NCI-H2196 treated with DMSO at 0.1 percent for 48 hours (cell line): ENCODE results near the gene MUC7.
"Not testable (repeated sequence)": the region's sequence is repeated elsewhere in the genome, so short reads cannot be mapped to it uniquely, and the experiment has no call there.

ENCODE experiments used
- DNase-seq: peaks from one replicate; lab custom pipeline; 2025; ENCODE audit not compliant: unreplicated experiment; lab: John Stamatoyannopoulos, UW

Gene MUC7

DNA sequence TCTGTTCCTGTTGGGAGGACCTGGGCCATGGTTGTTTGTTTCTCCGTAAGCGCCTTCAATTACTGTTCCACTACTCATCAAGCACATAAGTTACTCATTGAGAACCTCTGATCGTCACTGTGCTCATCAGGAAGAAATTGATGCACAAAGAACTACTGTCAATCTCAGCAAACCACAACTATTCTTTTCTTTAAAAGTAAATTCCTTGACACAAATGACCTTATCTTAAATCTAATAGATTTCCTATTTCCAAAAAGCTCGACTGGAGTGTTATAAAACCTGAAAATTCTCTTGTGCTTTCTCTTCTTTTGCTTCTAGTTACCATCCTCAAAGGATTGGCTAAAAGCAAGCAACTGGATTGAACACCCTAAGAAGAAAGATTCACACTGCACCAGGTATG is at the start of gene MUC7:
Gene MUC7, plus strand, starts transcription at position 301 of the 400 bp plus-strand sequence. CDS start 1,825 bp downstream, outside the sequence.
- no peak for DNase-seq

DNA sequence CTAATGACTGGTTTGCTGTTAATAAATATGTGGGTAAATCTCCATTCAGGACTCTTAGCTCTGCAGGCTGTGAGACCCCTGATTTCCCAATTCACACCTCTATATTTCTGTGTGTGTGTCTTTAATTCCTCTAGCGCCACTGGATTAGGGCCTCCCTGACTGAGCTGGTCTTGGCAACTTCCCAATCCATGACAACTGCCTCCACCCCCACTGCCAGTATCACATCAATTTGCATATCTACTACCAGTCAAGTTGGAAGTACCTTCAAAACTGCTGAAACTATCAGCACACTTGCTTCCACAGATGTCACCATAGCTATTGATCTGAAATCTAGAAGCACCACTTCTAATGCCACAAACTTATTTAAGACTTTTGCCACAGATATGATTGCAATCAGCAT is 46.7 kb upstream of the MUC7 start:
- no peak for DNase-seq

DNA sequence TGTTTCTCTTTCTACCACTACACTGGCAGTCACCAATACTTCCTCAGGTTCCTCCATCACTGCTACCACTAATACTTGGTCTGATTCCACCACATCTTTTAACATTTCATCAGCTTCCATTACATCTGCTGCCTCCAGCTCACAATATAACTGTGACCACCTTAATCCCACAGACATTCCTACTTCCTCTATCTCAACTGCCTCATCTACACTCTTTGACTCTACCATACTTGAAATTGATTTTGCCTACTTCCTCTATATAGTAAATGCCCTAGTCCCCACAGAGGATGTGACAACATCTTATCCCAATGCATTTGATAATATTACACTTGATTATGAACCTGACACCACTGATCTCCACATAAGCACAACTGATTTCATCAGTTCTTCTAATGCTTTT is 45.2 kb upstream of the MUC7 start:
- DNase-seq: no peak

DNA sequence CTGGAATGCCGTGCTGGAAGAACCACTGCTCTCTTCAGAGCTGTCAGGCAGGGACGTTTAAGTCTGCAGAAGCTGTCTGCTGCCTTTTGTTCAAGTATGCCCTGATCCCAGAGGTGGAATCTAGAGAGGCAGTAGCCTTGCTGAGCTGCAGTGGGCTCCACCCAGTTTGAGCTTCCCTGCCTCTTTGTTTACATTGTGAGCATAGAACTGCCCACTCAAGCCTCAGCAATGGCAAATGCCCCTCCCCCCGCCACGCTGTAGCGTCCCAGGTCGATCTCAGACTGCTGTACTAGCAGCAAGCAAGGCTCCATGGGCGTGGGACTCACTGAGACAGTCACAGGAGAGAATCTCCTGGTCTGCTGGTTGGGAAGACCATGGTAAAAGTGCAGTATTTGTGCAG is 34.8 kb upstream of the MUC7 start:
- DNase-seq: no peak

DNA sequence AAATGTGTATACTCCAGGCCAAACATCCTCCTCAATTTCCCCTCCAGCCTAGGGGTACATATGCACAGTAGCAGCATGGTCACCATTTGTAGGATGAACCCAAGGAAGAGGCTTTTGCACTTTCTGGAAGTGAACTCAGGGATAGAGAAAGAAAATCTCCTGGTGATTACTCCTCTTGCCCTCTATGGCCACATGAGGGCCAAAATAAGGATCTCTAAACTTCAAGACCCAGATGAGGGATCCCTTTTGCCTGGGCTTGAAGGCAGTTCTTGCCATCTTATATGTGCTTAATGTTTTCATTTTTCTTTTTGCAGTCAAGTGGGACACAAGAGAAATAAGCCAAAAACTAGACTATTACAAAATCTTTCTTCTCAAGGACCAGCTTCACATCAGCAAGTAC is 29.5 kb upstream of the MUC7 start:
- DNase-seq: no peak

DNA sequence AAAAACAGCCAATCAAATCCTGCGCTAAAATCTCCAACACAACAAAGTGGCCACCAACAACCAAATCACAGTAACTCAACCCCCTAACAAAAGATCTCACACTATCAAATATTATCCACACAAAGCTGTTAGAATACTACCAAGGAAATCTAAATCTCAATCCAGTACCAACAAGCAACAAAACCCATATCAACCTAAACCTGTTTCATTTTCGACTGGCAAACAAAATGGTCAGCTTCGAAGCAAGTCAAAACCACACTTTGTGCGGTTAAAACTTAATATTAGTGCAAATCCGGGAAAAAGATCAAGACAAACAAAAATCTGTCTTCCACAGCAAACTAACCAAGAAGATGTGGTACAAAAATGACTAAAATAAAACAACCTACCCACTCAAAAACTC is 28.7 kb upstream of the MUC7 start:
- no peak for DNase-seq

DNA sequence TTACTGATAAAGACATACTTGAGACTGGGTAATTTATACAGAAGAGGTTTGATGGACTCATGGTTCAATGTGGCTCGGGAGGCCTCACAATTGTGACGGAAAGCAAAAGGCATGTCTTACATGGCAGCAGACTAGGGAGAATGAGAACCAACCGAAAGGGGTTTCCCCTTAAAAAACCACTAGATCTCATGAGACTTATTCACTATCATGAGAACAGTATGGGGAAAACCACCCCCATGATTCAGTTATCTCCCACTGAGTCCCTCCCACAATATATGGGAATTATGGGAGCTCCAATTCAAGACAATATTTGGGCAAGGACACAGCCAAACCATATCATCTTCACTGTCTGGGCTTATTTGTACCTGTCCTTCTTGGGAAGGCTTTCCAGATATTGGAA is 22.8 kb upstream of the MUC7 start:
- no peak for DNase-seq

DNA sequence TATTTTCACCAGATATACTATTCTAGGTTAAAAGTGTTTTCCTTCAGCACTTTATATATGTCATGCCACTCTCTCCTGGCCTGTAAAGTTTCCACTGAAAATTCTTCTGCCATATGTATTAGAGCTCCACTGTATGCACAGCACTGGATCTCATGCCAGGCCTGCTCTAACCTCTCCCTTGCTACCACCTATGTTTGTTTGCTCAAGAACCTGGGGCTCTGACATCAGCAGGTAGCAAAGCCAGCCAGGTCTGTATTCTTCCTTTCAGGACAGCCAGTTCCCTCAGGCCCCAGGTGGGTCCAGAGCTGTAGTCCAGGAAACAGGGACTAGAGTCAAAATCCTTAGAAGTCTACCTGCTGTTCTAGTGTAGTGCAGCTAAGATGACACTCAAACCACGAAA is 19.1 kb upstream of the MUC7 start:
- DNase-seq: no peak

DNA sequence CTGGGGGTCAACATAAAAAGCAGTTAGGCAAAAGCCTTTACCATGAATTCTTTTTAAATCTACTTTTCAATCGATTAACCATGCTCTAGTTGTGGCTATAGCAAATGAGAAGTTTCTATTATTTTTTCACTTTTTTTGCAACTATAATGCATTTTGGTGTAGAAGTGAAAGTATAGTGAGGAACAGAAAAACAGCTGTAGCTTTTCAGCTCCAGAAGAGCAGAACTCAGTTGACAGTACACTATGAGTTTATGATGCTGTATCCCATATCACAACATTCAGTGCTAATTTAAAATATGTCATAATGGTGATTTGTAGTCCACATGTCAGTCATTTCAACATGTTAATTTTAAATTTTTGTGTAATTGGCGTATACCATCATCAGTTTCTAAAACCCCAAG is 8.7 kb upstream of the MUC7 start:
- DNase-seq: no peak

DNA sequence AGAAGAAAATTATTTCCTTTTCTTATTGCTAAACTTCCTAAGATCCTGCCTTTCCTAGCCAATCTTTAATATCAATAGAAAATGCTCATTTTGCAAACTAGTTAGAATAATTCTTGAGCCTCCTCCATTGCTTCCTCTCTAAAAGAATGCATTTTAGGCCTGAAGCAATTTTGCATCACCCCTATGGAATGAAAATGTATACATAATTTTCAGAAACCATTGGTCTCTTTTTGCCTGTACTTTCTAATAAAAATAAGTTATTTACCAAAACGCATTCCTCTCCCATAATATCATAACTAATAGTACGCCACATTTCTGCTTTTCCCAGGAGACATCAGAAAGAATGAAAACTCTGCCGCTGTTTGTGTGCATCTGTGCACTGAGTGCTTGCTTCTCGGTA is 1.7 kb downstream of the MUC7 start:
- DNase-seq: no peak

DNA sequence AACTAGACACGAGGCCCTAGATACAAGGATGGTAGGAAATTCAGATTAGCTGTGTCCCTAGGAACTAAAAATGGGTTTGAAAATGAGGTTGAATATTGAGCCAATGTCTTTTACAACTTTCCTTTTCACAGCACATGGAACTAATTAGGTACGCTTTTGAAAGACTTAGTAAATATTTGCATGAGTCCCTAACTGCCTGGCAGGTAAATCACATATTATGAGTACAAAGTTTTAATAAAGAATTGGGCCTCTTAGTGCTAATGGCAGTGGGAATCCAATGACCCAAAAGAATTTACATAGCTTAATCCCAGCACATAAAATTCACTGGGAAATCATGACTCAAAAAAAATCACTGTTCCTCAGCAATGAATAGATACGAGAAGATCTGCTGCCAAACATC is 16.8 kb downstream of the MUC7 start:
- no peak for DNase-seq

DNA sequence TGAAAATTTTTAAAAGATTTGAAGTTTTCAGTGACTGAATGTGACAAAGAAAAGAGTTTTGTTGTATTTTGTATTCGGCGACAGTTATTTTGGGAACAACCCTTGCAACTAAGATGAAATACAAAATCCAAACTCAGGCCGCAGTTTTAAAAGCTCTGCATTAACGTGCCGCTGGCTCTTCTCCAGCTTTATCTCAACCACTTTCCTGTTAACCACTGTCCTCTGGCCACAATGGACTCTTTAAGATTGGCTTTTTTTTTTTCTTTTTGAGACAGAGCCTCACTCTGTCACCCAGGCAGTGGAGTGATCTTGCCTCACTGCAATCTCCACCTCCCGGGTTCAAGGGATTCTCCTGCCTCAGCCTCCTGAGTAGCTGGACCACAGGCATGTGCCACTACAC is 24.2 kb downstream of the MUC7 start:
- DNase-seq: no peak

DNA sequence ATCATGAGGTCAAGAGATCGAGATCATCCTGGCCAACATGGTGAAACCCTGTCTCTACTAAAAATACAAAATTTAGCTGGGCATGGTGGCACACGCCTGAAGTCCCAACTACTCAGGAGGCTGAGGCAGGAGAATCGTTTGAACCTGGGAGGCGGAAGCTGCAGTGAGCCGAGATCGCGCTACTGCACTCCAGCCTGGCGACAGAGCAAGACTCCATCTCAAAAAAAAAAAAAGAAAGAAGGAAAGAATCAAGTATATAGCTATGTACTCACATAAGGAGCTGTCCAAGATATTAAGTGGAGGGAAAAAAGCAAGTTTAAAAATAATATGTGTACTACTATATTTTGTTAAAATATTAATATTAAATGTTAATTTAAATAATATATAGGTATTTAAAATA is 29.8 kb downstream of the MUC7 start:
- DNase-seq: not testable (repeated sequence)

DNA sequence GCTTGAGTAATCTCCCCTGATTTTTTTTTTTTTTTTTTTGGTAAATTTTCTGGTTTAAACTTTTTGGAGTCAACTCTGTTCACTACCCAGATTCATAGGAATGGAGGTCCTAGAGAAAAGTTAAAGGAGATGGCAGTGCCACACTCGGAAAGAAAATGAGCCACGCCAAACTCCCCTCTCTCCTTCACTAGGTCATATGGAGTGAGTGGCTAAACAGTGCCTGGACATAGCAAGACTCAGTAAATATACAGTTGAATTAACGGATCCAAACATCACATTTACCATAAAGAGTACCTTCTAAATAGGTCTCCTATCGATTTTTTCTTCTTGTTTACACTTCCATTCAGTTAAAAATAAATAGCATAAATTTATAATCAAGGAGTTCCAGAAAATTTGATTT is 32.7 kb downstream of the MUC7 start:
- DNase-seq: no peak

DNA sequence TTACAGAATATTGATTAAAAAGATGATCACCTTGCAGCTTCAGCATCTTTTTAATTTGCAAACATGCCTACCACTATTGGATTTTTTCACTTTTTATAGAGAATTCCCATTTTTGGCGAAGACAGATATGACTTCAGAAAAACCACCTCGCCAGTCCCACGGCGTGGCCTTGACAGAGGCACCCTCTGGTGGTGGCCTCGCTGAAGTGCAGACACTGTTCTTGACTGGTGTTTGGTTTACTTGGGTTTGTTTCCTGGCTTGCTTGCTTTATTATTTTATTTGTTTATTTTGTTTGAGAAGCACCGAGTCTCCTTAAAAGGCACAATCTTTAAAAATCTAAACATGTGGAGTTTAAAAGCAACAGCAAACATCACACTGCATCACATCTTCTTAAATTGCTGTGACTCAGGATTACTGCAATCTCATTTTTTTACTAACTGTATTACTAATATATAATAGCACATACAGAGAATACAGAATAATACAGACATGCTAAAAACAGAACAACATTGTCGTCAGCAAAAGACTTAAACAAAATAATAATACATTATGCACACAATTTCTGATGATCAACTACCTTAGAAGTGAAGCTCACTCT is 33.3 kb downstream of the MUC7 start:
- no peak for DNase-seq

DNA sequence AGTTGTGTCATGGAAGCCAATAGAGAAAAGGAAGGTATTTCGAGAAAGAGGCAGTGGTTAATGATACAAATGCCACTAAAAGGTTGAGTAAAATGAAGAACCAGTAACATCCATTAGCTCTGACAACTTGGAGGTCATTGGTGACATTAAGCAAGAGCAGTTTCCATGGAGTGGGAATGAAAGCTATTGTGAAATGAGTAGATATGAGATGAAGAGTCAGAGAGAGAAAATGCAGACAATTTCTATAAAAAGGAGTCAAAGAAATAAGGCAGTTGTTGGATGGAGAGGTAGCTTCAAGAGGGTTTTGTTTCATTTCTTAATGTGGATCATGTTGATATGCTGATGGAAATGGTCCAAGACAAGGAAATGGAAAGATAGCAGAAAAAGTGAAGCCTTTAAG is 36.8 kb downstream of the MUC7 start:
- DNase-seq: no peak

DNA sequence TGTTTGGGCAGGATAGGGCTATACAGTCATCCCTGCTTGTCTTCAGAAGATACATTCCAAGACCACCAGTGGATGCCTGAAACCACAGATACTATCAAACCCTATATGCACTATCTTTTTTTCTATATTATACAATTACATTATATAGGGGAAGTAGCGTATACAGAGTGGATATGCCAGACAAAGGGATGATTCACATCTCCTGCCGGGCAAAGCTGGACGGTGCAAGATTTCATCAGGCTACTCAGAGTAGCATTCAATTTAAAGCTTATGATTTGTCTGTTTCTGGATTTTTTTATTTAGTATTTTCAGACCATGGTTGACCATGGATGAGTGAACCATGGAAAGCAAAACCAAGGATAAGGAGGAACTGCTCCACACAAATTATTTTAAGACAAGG is 39.4 kb downstream of the MUC7 start:
- no peak for DNase-seq

DNA sequence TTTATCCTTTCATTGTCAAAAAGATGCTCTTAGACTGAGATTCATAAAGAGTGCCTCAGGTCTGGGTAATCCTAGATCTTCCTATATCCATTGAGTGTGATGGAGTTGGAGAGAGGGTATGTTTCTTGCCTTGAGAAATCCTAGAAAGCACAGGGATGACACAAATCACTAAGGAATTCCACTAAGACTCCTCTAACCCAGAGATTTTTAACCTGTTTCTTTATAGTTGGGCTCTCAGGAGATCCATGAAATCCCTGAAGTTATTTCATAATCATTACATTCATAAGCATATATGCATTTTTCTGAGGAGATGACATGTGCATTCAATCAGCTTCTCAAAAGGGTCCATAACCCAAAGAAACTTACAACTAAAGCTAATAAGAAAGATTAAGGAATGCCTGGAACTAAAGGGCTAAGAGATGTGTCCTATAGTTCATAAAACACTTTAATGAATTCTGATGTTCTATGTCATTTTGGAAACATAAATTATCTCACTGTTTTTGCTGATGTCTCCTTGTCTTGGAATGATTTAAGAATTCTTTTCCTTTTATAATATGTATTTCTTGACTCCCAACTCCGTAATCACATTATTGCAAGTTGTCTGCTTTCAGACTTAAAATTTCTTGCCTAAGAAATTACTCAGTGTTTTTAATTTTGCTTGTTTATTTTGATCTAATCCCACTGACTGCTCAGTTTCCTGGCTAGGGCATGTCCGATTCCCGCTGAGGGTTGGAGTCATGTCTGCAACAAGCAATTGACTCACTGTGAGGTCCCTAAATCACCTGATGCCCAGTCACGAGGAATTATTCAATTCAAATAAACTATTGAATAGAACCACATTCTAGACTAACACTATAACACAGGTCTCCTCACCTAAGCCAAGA is 43.6 kb downstream of the MUC7 start:
- no peak for DNase-seq

DNA sequence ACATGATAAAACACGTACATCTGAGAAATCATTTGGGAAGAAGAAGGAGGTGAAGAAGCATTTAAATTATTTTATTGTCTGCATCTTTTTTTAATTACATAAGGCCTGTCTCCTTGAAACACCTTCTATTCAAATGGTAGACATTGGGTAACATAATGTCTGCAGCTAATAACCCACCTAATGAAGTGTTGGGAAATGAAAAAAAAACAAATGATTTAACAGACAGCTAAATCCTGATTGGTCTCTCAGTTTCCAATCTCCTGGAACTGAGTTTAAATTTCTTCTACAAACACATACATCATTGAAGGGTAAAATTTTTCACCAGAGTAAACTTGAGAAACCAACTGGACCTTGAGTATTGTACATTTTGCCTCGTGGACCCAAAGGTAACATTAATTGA is 46.3 kb downstream of the MUC7 start, which contains the start of gene AMTN:
Gene AMTN, plus strand, starts transcription at position 301 of the 400 bp plus-strand sequence. CDS start 209 bp downstream, outside the sequence.
- no peak for DNase-seq

DNA sequence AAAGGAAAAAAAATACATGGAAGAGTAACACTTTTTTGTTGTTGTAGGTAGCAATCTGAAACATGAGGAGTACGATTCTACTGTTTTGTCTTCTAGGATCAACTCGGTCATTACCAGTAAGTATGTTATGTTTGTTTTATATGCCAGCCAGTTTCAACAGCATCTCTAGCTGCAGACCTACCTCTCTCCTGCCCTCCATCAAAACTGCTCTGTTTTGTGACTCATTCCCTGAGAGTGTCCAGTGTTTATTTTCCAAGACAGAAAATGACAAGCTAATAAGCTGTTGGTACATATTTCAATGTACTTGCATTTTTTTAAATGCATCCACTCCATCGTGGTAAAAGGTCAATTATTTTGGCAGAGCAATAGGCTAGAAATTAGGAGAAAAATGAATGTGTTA is 46.7 kb downstream of the MUC7 start:
- no peak for DNase-seq

DNA sequence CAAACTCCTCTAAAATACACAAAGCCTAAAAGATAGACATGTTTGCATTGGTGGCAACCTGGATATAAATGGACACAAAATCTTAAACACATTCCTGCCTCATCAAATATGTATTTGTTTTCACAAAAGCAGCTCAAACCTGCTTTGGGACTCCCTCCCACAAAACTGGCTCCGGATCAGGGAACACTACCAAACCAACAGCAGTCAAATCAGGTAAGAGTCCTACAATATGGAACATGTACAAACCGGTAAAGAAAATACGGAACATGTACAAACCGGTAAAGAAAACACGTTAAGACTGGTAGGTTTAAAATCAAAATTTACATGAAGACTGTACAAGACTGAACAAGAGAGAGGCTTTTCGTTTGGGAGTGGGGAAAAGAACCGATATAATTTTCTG is 50.6 kb downstream of the MUC7 start:
- DNase-seq: no peak

DNA sequence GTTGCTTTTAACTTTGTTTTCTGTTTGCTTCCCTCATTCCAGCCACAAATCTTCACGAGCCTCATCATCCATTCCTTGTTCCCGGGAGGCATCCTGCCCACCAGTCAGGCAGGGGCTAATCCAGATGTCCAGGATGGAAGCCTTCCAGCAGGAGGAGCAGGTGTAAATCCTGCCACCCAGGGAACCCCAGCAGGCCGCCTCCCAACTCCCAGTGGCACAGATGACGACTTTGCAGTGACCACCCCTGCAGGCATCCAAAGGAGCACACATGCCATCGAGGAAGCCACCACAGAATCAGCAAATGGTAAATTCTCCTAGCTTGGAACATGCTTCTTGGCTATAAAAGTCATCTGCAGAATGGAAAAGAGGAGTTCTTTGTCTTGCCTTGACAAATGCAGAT is 59.0 kb downstream of the MUC7 start:
- DNase-seq: no peak

DNA sequence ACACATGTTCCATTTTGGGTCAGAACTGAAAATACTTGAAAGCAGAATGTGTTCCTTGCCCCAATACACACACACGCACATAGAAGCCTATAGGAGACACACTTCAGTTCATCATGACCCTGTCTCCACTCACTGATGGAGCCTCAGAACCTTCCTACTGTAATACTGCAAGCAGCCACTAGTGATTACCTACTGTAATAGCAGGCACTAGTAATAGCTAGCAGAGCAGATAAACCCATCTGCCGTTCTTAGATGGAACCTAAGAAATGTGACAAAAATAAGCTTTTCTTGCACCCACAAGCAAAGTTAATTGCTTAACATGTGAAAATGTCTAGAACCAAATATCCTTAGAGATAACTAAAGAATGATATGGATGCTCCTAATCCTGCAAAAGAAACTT is 60.0 kb downstream of the MUC7 start:
- DNase-seq: no peak
